Measurements from ENCODE around the gene MYO18B.

DNA sequence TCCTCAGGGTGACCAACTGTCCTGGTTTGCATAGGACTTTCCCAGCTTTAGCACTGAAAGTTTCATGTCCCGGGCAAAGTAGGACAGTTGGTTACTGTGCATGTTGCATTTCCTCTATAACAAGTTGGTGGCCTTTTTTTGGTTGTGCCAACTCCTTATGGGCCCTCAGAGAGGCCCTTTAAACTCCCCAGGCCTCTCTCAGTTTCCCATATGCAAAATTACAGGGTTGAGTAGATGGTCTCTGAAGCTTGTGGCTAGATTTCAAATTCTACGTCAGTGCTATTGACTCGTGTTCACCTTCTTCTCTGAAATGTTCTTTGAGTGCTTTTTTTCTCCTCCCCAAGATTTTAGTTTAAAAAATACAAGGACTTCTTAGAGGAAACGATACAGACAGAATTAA lies 92.5 kb downstream of the MYO18B start:
- TF ChIP-seq, protein P1, sequence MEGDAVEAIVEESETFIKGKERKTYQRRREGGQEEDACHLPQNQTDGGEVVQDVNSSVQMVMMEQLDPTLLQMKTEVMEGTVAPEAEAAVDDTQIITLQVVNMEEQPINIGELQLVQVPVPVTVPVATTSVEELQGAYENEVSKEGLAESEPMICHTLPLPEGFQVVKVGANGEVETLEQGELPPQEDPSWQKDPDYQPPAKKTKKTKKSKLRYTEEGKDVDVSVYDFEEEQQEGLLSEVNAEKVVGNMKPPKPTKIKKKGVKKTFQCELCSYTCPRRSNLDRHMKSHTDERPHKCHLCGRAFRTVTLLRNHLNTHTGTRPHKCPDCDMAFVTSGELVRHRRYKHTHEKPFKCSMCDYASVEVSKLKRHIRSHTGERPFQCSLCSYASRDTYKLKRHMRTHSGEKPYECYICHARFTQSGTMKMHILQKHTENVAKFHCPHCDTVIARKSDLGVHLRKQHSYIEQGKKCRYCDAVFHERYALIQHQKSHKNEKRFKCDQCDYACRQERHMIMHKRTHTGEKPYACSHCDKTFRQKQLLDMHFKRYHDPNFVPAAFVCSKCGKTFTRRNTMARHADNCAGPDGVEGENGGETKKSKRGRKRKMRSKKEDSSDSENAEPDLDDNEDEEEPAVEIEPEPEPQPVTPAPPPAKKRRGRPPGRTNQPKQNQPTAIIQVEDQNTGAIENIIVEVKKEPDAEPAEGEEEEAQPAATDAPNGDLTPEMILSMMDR (IDR thresholded peaks at IDR 0.05; ENCODE audit: low read depth, low read length): no peak
- TF ChIP-seq EZH2phosphoT487 (IDR thresholded peaks at IDR 0.05; ENCODE audit: low read depth): no peak
